ENCODE results near the gene ABCB8. TPM values are rescaled to one million over a fixed set of nuclear protein-coding genes. Genes with fewer than 3 reads are reported as not detected.

Gene ABCB8
- total RNA-seq, 2 donors from 2014 or later = 47.7 to 60.1 TPM

- H3K27me3 Mint-ChIP-seq = no peaks in the 10 kb centered on the region
- peak overlapping the region; percentile 96 for H3K27ac Mint-ChIP-seq
- peaks cover 27% of the 10 kb centered on the region for H3K4me1 Mint-ChIP-seq
- no peaks in the 10 kb centered on the region for H3K9me3 ChIP-seq (ENCODE audit: control insufficient read depth, low read length, poor library complexity, severe bottlenecking)
- H3K4me3 Mint-ChIP-seq = peak overlapping the region; percentile 97
- no peak for DNase-seq
- ATAC-seq = no peak
- H3K36me3 Mint-ChIP-seq (ENCODE audit: low read depth) = peaks cover 3% of the 10 kb centered on the region
Measured at GRCh38 chr7:151082141-151083070, 54.2 kb downstream of the ABCB8 start.

DNA sequence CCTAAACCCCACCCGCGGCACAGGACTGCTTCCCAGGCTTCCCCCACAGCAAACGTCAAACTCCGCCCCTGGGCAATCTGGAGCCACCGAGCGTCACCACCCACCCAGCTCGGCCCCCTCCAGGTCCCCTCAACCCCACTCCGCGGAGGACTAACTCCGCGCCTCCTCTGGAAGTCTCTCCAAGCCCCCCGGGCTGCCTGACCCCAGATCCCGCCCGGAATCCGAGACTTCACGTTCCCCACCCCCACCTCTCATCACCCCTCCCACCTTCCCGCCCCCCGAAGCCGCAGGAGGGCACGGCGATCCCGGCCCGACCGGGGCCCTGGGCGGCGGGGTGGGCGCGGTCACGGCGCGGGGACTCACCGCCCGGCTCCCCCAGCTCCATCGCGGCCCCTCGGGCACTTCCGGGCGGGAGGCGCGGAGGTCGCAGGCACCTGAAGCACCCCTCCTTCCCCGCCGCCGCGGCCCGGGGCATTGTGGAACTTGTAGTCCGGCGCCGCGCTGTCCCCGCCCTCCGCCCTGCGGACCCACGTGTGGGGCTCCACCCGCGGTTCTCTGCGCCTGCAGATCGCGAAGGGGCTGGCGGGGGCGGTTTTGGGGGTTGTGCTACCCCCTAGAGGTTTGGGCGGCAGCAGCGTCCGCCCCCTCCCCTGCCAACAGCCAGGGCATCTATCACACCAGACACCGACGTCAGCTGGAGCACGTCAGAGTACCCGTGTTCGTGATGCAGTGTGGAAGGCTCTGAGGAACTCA, 55.0 kb downstream of the ABCB8 start, which contains the start of gene TMUB1:
Gene TMUB1, minus strand, starts transcription at position 423 of the 753 bp plus-strand sequence. CDS start 930 bp downstream, outside the sequence.
- Mint-ChIP-seq H3K4me1 (peaks cover 27% of the 10 kb centered on the region), H3K27ac (peak within 1 kb of the TSS; percentile 96), H3K27me3 (no peaks in the 10 kb centered on the region), H3K36me3 (ENCODE audit: low read depth) (peaks cover 3% of the 10 kb centered on the region), H3K4me3 (peak within 1 kb of the TSS; percentile 97)
- ATAC-seq (peak; percentile 71), DNase-seq (peak; percentile 82 to 88 (median 87))
- no peaks in the 10 kb centered on the region for H3K9me3 ChIP-seq (ENCODE audit: control insufficient read depth, low read length, poor library complexity, severe bottlenecking)

GRCh38 chr7:151083824-151084160, 55.5 kb downstream of the ABCB8 start:
- peak overlapping the region; percentile 97 for H3K4me3 Mint-ChIP-seq
- peaks cover 27% of the 10 kb centered on the region for H3K4me1 Mint-ChIP-seq
- H3K9me3 ChIP-seq (ENCODE audit: control insufficient read depth, low read length, poor library complexity, severe bottlenecking) = no peaks in the 10 kb centered on the region
- peak overlapping the region; percentile 96 for H3K27ac Mint-ChIP-seq
- DNase-seq (no peak), ATAC-seq (no peak)
- no peaks in the 10 kb centered on the region for H3K27me3 Mint-ChIP-seq
- H3K36me3 Mint-ChIP-seq (ENCODE audit: low read depth) = peaks cover 3% of the 10 kb centered on the region

- Mint-ChIP-seq H3K27me3 (no peaks in the 10 kb centered on the region), H3K27ac (peak overlapping the region; percentile 96), H3K4me3 (peak overlapping the region; percentile 92), H3K4me1 (peaks cover 30% of the 10 kb centered on the region), H3K36me3 (ENCODE audit: low read depth) (peaks cover 3% of the 10 kb centered on the region)
- H3K9me3 ChIP-seq (ENCODE audit: control insufficient read depth, low read length, poor library complexity, severe bottlenecking) = no peaks in the 10 kb centered on the region
- ATAC-seq = no peak
- DNase-seq = no peak
Measured at GRCh38 chr7:151085329-151085690, 57.1 kb downstream of the ABCB8 start.

- Mint-ChIP-seq H3K36me3 (ENCODE audit: low read depth) (peaks cover 3% of the 10 kb centered on the region), H3K4me3 (peak within 1 kb of the TSS; percentile 92), H3K27ac (peak within 1 kb of the TSS; percentile 96), H3K27me3 (no peaks in the 10 kb centered on the region), H3K4me1 (peaks cover 30% of the 10 kb centered on the region)
- ATAC-seq (peak; percentile 1), DNase-seq (peak in 2 of 3 donors; percentile 65 to 66)
- no peaks in the 10 kb centered on the region for H3K9me3 ChIP-seq (ENCODE audit: control insufficient read depth, low read length, poor library complexity, severe bottlenecking)
Measured at GRCh38 chr7:151085691-151086620, 57.7 kb downstream of the ABCB8 start, which contains the start of gene AGAP3. Gene AGAP3, plus strand, starts transcription at chr7:151086475. Its CDS starts 267 bp downstream, at chr7:151086742.

DNA sequence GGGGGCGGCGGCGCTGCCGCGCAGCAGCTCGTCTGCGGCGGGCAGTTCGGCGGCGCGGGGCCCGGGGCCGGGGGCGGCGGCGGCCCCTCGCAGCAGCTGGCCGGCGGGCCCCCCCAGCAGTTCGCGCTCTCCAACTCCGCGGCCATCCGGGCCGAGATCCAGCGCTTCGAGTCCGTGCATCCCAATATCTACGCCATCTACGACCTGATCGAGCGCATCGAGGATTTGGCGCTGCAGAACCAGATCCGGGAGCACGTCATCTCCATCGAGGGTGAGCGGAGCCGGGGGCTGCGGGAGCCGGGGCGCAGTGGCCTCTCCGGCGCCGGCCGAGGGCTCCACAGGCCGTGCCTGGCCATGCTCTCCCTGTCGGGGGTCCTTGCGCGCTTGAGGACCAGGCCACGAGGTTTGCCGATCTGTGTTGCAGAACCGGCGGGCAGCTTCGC, 58.6 kb downstream of the ABCB8 start:
- H3K36me3 Mint-ChIP-seq (ENCODE audit: low read depth) = peaks cover 3% of the 10 kb centered on the region
- no peaks in the 10 kb centered on the region for H3K27me3 Mint-ChIP-seq
- DNase-seq (no peak), ATAC-seq (no peak)
- H3K4me1 Mint-ChIP-seq = peaks cover 38% of the 10 kb centered on the region
- no peak overlapping the region for H3K27ac Mint-ChIP-seq
- H3K4me3 Mint-ChIP-seq = peak overlapping the region; percentile 89
- no peaks in the 10 kb centered on the region for H3K9me3 ChIP-seq (ENCODE audit: control insufficient read depth, low read length, poor library complexity, severe bottlenecking)

DNA sequence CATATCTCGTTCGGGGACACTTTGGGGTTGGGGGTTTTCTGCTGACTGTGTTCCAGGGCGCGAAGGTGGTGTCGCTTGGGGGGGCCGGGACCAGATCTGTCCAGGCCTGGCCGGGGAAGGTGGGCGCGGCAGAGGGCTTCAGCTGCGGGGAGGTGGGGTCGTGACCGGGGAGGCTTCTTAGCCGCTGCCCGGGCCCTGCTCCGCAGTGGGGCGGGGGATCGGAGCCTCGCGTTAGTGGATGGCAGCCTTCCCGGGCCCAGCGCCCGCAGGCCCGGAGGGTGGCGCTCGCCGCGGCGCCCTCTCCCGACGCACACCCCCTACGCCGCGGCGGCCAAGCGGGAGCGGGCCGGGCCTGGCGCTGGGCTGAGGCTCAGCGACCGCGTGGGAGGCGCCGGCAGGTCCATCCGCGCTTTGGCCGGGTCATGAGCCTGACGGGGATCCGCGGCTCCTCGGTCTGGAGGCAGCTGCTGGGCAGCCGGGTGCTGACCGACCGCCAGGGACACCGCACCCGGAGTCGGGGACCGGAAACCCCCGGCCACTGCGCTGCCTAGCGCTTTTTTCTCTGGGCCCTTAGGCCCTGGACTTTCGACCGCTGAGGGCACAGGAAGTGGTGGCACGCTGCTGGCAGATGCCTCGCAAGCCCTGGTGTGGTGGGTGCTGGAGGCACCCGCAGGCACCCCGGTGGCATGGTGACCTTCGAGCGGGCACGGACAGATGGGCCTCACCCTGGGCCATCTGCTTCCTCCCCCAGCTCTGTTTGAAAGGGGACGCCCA, 59.2 kb downstream of the ABCB8 start:
- no peaks in the 10 kb centered on the region for H3K9me3 ChIP-seq (ENCODE audit: control insufficient read depth, low read length, poor library complexity, severe bottlenecking)
- Mint-ChIP-seq H3K4me3 (peak overlapping the region; percentile 89), H3K27me3 (no peaks in the 10 kb centered on the region), H3K4me1 (peaks cover 38% of the 10 kb centered on the region), H3K27ac (peak overlapping the region; percentile 27), H3K36me3 (ENCODE audit: low read depth) (peaks cover 3% of the 10 kb centered on the region)
- DNase-seq = no peak
- ATAC-seq = peak; percentile 24

DNA sequence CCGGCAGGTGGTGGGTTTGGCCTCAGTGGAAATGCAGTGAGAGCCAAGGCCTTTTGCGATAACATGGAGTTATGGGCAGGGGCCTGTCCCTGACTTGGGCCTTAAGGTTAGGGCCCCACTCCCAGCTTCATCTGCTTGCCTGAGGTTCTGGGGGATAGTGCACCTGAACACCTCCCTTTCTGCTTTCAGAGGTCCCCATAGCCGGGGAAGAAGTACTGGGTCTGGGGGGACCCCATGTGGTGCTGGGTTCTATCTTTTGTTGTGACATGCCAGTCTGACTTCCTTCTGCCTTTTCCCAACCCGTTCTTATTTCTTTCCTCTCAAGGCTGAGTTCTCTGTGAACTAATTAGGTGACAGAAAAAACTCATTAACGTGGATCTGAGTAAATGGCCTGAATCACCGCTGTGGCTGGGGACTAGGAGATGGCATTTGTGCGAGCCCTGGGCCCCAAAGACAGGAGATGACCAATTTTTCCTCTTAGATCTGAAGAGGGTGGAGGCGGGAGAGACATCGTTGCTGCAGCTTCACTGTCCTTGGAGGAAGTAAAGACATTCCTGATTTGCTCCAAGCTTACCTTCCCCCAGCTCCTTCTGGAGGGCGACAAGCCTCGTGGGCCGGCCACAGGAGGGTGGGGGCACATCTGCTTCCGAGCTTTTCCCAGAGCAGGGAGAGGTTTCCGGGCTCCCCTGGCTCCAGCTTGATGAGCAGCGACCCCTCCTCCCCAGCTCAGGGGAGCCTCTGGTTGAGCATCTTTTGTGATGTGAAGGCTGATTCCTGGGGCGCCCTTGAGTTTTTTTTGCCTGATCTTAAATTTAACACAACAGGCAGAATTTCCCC, 60.0 kb downstream of the ABCB8 start:
- no peak for DNase-seq
- Mint-ChIP-seq H3K4me1 (peaks cover 32% of the 10 kb centered on the region), H3K27ac (peak overlapping the region; percentile 27), H3K4me3 (peak overlapping the region; percentile 66), H3K36me3 (ENCODE audit: low read depth) (no peaks in the 10 kb centered on the region), H3K27me3 (no peaks in the 10 kb centered on the region)
- no peak for ATAC-seq
- no peaks in the 10 kb centered on the region for H3K9me3 ChIP-seq (ENCODE audit: control insufficient read depth, low read length, poor library complexity, severe bottlenecking)

DNA sequence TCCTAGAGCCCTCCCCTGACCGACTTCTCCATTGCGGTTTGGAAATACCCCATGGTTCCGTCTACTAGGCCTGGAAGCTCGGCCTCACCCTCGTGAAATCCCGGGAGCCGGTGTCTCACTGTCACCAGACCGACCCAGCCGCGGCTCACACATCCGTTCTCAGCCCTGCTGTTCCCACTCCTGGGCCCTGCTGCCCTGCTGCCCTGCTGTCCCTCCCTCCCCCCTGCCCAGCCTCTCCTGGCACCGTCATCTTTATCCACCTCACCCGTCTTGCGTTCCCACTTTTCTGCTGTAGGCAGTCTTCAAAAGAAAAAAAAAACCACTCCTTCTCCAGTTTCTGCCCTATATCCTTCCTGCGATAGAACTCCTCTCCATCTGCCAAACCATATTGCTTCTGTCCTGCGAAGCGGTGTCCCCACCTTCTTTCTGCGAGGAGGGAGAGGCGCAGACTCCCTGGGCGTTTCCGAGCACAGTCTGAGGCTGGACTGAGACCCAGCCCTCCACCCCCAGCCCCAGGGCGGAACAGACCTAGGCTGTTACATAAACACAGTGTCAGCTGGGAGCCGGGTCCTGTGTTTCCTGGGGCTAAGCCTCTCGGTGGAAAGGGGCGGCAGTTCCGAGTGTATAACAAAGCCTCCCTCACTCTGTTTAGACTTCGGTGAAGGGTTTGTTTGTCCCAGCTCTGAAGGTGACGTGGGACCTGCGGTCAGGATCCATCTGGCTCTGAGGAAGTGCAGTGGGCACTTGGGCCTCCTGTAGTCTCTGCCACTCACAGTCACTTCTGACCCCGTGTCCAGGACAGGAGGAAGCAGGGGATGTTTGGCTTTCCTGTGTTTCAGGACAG, 60.8 kb downstream of the ABCB8 start:
- H3K9me3 ChIP-seq (ENCODE audit: control insufficient read depth, low read length, poor library complexity, severe bottlenecking) = no peaks in the 10 kb centered on the region
- Mint-ChIP-seq H3K27me3 (no peaks in the 10 kb centered on the region), H3K27ac (no peak overlapping the region), H3K36me3 (ENCODE audit: low read depth) (no peaks in the 10 kb centered on the region), H3K4me1 (peaks cover 30% of the 10 kb centered on the region), H3K4me3 (peak overlapping the region; percentile 82)
- peak; percentile 6 for ATAC-seq
- no peak for DNase-seq

DNA sequence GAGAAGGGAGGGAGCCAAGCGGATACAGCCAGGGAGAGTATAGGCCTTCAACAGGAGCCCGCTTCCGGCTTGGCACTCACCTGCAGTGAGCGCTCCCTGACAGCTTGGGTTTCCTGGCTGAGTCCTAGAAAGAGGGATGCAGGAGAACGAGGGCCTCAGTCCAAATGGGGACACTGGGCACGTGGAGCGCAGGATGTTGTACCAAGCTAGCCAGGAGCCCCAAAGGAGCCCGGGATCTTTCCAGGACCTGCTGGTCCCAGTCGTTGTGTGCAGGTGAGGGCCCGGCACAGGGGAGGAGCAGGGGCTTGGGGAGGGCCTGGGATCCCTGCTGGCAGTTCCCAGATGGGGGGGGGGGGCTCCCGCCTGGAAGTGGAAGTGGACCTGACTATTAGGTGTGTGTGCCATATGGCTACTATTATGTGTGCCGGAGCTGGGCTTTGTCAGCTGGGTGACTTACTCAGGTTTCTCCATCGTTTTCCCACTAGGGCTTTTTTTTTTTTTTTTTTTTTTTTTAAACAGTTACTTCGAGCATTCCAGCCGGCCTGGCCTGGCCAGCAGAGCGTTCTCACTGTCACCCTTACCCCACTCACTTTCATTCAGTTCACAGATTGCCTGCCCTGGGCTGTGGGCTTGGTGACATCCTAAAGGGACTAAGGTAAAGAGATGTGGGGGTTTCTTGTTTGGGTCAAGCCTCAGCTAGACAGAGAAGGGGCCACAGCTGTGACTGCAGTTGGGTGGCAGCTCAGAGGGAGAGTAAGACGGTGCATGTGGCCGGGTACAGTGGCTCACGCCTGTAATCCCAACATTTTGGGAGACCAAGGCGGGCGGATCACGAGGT, 61.9 kb downstream of the ABCB8 start:
- no peaks in the 10 kb centered on the region for H3K9me3 ChIP-seq (ENCODE audit: control insufficient read depth, low read length, poor library complexity, severe bottlenecking)
- DNase-seq (no peak), ATAC-seq (no peak)
- H3K4me1 Mint-ChIP-seq = peaks cover 32% of the 10 kb centered on the region
- H3K27me3 Mint-ChIP-seq = no peaks in the 10 kb centered on the region
- no peaks in the 10 kb centered on the region for H3K36me3 Mint-ChIP-seq (ENCODE audit: low read depth)
- H3K4me3 Mint-ChIP-seq = no peak overlapping the region
- H3K27ac Mint-ChIP-seq = no peak overlapping the region
